HG02798 (cell line): ENCODE results near the gene ENAH.

Source experiments
- ATAC-seq: cut with Tn5 transposase; IDR thresholded peaks from one replicate; pipeline ENCODE4 v1.9.1; 2021; ENCODE audit warnings: mild to moderate bottlenecking; ENCODE audit not compliant: unreplicated experiment, poor library complexity

ENAH gene

DNA sequence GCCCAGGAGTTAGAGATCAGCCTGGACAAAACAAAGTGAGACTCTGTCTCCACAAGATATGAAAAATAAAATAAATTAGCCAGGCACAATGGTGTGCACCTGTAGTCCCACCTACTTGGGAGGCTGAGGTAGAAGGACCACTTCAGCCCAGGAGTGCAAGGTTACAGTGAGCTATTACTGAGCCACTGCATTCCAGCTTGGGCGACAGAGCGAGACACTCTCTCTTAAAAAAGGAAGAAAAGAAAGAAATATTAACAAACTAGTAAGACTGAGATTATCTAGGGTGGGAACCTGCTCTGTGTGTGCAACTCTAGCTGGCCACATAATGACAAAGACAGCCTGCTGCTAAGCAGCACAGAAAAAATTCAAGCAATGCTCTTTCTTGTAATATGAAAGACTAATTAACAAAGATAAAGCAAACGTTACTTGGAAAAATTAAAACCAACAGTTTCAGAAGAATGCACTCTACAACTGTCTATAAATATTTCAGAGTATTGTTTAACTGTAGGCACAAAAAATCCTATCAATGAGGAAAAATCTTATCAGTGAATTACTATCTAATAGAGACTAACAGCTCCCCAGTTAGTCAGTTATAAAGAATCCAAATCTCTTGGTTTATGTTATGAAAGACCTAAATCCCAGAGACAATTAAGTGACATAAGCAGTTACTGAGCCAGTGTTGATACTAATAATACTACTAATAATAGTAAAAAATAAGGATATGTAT is 74.5 kb downstream of the ENAH start:
- ATAC-seq = no peak

DNA sequence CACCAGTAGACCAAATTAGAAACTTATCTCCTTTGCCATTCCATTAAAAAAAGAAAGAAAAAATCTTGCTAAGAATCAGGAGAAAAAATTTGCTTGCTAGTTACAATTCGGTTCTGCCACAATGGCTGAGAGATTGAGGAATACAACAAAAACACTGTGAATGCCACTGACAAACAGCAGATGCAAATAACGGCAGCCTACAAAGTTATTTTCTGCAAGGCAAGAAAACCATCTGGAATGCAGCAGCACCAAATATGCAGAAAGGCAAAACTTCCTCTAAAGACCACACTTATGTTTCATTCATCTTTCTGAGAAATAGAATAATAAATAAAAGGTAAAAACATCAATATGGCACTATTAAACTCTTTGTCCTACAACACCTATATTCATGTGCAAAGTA is 75.7 kb downstream of the ENAH start:
- no peak for ATAC-seq

DNA sequence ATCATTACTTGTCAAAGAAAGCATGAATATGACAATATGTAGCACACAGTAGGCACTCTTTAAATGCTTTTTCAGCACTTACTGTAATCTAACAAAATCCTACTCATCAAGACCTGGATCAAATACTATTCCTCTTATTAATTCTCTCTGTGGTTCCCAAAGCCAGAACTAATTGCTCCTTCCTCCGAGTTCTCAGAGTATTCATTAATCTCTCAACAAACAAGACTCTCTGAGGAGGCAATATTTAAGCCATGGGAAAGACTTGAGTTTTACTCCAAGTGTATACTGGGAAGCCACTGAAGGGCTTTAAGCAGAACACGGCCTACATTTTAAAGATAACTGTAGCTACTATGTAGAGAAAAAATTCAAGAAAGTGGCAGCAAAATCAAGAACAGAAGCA is 79.7 kb downstream of the ENAH start:
- ATAC-seq = no peak

DNA sequence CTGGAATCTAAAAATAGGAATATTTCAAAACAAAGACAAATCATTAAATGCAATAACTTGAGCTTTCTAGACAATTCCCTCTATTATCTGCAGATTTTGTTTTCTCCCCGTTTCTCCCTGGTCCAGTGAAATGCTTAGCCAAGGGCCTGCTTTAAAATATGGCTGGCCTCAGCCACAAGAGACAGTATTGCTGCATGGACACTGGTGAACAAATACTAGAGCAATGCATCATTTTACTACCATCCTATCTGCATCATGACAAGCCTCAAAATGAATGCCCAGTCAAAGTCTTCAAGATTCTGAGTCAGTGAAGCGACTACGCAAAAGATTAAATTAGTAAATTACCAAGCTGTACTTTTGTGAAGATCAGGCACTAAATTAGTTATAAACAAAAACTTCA is 80.5 kb downstream of the ENAH start:
- ATAC-seq = no peak

DNA sequence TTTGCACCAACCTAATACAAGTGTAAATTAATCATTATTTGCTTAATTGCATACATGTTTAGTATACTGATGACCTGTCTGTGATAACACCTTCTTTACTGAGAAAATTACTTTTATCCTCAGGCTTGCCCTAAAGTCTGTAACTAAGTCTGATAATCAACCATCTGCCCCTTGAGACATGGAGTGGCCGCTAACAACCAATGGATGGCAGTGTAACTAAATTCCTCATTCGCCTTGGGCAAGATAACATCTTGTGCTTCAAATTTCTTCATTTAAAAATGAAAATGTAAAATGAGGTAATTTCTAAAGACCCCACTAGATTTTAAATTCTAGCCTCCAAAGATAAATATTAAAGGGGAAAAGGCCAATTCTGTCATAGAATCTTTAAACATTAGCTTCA is 85.1 kb downstream of the ENAH start:
- ATAC-seq = no peak

DNA sequence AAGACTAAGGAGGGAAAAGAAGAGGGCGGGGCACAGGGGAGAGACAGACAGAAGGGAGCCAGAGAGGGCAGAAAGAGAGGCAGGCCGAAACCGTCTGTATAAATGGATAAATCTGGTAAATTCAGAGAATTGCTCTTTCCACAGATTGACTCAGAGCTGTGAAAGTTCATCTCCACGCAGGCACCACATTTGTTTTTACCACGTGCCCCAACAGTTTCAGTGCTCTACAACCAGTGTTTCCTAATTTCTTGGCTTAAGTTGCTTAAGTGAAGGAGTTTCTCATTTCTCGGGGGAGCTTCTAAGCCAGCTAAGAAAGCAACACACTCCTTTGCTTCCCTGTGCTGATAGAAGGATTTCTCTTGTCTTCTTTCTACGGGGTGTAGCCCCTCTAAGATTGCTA is 87.1 kb downstream of the ENAH start:
- ATAC-seq = no peak

DNA sequence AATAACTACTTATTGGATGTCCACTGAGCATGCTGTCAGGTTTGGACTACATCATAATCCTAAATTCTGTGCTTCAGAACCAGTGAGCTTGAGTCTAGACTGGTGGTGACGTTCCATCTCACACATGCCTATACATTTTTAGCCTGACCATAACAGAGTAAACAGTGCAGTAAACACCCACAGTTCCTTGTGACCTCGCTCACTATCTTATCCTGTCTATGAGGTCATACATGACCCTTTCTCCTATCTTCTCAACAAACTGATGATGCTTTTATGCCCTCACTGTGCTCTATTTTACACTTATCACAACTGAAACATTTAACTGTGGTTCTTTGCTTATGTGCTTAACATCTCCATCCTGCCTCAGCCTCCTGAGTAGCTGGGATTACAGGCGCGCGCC is 91.2 kb downstream of the ENAH start:
- no peak for ATAC-seq

DNA sequence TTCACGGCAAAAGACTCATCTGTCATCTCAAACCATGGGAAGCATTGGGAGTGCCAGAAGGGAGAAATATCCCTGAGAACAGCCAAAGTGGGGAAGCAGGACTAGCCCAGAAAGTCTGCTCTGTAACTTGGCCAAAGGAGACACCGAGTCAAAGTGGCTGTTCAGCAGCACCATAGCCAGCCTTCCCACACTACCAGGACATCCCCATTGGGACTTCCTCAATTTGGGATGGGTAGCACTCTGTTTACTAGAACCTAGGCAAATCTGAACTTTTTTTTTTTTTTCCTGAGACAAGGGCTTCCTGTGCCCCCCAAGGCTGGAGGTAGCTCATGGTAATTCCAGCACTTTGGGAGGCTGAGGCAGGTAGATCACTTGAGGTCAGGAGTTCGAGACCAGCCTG is 93.0 kb downstream of the ENAH start:
- ATAC-seq = no peak

DNA sequence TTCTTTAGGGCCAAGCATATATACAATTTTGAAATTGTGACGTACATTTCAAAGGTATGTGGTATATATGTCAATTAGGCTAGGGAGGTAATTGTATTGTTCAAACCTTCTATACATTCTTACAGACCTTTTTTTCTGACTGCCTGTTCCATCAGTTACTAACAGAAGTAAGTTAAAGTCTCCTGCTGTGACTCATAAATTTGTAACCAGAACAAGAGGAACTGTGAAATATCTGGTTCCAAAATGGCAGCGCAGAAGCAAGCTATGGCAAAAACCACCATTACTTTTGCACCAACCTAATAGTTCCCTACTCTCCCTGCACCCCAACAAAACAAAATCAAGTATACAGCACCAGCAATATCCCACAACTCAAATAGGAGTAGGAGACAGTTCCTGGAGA is 93.6 kb downstream of the ENAH start:
- ATAC-seq = no peak

DNA sequence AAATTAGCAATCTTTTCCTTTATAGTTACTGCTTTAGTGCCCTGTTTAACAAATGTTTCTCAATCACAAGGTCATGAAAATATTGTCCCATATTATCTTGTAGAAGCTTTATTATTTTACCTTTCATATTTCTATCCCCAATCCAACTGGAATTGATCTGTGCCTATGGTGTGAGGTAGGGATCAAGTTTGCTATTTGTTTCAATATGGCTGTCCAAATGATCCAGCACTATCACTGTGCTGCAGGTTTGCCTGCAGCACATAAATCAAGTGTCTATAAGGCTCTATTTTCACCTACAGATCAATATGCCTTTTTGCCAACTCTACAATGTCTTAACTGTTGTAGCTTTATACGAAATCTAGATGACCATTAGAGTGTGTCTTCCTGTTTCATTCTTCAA is 96.2 kb downstream of the ENAH start:
- ATAC-seq = no peak

DNA sequence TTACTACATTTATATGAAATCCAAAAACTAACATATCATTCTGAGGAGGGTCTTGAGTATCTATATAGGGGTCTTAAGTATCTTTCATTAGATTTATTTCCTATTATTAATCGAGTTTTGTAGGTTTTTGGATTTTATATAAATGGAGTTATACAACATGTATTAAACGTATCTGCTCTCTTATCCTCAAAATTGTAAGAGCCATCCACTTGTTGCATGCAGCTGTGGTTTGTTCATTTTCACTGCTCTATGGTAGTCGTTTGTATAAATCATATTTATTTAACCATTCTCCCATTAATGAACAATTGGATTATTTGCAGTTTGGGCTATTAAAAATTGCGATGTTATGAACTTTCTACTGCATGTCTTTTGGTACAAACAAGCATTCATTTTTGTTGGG is 97.1 kb downstream of the ENAH start:
- ATAC-seq = no peak

DNA sequence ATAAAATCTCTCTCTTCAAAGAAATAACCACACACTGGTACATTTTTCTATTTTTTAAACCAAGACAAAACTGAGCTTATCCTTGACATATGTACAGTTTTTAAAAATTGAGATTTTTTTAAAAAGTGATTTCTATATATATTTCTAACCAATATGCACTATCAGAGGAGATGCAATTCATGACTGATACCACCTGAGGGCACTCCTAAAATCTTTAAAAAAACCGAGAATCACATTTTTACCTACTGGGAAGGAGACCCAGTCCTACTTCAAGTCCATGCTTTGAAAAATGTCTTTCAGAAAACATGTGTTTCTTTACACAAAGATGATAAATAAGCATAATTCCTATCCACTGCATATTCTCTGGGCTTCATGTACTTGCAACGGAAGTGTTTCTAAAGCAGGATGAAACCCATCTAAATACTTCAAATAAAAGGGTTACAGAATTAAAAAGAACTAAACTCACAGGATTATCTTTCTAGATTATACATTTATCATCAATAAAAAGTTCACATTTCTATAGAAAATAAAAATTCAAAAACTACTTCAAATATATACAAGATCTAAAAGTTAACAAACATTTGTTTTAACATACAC is 98.6 kb downstream of the ENAH start:
- ATAC-seq = no peak

DNA sequence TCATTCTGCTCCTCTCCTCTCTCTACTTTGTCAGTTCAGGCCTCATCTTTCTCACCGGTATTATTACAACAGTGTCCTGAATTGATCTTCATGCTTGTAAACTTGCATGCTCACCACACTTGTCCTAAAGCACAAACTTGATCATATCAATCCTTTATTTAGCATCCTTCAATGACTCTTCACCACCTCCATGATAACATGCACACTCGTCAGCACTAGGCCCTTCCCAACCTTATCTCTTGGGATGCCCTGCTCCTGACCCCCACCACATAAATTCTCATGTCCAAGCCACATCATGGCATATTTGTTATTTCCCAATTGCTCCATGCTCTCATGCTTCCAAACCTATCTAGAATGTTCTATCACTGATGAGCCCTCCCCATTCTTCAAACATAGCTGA is 103.1 kb downstream of the ENAH start:
- ATAC-seq = no peak

DNA sequence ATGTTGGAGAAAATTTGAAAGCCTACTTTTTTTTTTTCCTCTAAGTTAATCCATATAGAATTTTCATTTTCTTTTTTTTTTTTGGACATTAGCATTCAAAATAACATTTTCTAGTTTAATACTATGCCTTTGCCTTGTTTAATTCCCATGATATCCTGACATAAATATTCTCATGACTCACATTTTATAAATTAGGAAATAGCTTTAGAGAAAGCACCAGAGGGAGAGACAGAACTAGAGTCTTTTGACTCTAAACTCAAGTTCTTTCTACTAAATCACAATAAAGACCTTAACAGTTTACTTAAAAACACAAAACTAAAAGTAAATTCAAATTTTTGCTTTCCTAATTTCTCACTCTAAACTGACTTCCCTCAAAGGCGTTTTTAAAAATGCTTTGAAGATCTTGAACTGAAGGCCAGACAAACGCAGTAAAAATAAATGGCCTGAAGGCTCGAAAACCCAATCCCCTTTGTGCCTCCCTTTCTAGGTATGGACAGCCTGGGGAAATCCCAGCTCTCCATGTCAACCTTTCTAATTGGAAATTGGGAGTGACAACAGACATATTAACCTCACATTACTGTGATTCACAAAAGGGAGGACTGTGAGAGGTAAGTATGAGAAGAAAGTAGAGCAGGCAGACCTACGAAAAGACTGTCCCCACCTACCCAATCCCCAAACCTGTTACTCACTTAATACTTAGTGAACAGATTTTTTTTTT is 104.6 kb downstream of the ENAH start:
- no peak for ATAC-seq

DNA sequence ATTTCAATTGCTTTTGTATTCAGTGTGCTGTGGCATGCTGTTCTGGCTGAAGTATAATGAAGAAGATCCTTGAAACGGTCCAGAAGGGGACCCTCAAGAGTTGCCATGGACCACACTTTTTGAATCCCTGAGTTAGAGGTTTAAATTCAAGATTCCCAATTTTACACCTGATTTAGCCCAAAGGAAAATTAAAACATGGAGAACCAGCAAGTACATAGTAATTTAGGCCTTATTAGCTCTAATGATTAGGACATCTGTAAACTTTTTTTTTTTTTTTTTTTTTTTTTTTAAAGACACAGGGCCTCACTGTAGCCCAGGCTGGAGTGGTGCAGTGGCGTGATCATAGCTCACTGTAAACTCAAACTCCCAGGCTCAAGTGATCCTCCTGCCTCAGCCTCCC is 107.3 kb downstream of the ENAH start:
- ATAC-seq = no peak

DNA sequence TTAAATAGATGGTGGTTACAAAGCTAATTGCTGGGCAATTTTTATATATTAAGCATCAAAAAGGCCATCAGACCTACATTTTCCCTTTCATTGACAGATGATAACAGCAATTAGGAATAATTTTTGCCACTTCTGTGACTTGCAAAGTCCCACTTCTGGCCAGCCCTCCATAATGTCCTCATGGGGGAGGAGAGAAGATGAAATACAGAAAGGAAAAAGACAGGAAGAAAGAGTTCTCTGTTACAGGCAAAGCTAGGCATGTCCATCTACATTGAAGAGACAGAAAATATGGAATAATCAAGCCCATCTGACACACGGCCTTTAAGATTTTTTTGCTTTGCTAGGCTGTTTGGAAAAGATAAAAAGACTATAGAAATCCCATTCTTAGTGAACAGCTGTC is 108.0 kb downstream of the ENAH start:
- ATAC-seq = no peak

DNA sequence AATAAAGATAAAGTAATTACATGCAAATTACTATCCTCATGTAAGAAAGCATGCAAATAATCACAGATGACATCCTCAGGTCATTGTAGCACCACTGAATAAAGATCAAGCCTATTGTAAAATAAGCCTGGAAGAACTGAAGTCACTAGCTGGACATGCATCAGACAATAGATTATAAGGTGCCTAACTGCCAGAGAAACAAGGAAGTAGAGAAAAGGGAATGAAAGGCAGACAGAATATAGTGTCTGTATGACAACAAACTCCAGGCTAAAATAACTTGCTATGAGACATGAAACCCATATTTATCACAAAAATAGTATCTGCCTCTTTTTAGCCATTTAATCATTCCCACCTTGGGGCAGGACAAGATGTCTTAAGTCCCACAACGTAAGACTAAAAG is 108.7 kb downstream of the ENAH start:
- ATAC-seq = no peak

DNA sequence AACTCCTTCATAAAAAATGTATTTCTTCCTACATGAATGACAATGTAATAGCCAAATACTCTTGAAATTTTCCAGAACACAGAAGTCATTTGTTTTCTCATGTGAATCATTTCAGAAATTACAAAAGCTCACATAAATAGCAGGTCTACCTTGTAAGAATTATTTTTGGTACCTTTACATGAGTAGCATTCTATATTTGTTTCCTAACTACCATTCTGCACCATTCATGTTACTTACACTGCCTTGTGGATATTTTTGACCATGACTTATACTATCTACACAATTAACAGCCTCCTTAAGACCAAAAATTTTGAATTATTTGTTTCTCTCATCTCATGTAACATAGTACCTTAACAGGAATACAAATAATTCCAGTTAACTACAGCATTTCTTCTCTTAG is 109.6 kb downstream of the ENAH start:
- no peak for ATAC-seq

DNA sequence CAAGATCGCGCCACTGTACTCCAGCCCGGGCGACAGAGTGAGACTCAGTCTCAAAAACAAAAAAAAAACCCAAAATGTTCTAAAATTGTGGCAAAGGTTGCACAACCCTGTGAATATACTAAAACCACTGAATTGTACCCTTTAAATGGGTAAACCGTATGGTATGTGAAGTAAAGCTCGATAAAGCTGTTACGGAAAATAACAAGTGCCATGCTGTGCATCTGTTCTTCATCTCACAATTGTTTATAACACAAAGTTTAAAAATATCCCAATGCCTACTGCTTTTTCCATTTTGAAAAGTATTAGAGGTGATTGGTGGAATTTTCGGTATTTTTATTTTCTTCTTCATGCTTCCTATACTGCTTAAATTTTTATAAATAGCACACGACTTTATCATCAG is 111.5 kb downstream of the ENAH start:
- ATAC-seq = no peak

DNA sequence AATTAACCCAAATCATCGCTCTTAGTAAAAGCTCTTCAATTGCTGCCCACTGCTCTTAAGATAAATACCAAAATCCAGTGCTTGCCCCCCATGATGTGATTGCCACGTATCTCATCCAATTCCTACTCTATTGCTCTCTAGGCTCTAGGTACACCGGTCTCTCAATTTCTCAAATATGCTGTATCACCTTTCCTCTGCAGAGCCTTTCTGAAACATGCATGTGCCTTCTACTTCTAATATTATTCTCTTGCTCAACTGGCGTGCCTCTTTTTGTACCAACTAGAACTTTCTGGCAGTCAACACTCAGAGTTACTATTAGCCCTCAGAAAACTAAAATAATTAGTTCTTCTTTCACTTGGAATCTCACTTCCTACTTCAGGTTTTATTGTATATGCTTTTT is 113.3 kb downstream of the ENAH start:
- no peak for ATAC-seq

DNA sequence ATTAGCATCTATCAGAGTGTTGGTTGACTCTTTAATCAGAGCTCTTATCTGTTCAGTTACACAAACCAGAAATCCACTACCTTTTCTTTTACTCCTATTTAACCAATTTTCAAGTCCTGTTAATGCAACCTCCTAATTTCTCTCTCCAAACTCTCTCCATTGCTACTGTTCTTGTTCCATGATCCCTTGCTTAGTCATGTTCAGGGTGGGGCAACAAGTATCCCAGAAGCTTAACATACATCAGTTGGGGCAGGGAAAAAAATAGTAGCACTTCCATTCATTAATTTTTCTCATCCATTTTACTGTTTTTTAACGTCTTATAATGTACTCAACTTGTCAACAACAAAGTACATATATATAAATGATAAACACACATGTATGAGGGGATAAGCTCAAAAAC is 113.9 kb downstream of the ENAH start:
- no peak for ATAC-seq
